ENCODE results near the gene NUDT9.
"Not testable (repeated sequence)": the region's sequence is repeated elsewhere in the genome, so short reads cannot be mapped to it uniquely, and the experiment has no call there.

NUDT9 gene

DNA sequence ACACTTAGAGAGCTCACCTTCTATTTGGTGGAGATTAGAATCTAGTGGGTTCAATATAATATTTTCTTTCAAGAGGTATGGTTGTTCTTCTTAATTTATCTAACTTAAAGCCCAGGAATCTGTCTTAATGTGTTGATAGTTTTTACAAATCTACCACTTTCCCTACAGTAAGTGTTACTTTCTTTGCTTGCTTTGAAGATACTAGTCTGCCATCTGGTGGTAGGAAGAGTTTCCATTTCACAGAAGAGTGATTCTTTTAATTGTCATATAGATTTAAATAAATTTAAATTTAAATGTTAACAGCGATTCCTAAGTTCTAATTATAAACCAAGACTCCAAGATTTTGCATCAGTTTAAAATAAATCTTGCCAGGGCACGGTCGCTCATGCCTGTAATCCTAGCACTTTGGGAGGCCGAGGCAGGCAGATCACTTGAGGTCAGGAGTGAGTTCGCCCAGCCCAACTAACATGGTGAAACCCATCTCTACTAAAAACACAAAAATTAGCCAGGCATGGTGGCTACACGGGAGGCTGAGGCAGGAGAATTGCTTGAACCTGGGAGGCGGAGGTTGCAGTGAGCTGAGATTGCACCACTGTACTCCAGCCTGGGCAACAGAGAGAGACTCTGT is 43.5 kb downstream of the NUDT9 start:
- DNase-seq, result peak; percentile 28

DNA sequence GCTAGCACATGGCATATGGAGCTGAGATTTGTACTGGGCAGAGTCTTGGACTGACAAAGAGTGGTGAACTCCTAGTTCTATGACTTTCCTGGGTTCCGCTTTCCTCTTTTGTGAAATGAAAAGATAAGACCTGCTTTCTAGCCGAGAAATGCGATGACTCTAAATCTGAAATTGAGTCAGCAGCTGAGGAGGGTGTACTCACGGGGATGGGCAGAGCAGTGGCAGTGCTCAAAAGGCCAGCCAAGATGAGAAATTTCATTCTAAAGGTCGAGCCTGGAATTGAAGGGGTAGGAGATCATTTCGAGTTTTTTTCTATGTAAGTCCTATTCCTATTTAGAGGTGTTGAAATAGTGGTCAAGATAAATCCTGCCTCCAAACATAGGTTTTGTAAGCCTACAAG is 47.0 kb downstream of the NUDT9 start:
- DNase-seq, result no peak

DNA sequence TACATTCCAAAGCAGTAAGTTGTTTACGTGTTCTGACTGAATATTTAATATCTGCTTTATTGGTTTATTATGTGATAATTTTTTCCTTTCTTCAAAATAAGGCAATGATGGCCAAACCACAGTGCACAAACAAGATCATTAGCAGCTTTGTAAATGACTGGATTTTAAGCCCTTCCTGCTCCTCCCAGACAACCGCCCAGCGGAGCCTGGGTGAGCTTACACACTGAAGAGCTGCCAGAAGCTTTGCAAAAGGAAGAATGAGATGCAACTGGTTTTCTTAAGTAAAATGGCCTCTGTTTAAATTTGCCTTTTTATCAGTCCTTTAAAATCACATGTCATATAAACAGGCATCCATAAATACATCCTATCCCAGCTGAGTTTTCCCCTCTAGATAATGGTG is 54.6 kb downstream of the NUDT9 start:
- no peak for DNase-seq

DNA sequence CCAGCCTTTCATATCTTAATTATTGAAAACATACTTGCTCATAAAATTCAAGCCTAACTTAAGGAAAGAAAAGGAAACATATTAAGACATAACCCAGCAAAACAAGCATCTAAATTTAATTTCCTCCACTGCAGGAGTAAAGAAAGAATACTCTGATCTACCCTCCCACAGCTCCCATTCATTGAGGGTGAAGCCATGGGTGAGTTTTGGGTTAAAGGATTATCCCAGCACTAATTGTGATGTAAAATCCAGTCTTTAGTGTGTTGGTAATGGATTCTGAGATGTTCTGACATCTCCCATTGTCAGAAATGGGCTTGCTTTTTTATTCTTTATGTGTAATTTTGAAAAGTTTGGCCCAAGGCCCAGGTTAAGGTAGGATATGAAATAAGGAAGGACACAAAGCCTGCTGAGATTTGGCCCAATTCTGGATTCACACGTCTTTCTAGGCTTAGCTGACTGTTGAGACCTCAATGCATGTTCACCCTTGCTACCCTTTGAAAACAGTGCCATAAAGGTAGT is 56.4 kb downstream of the NUDT9 start:
- no peak for DNase-seq

DNA sequence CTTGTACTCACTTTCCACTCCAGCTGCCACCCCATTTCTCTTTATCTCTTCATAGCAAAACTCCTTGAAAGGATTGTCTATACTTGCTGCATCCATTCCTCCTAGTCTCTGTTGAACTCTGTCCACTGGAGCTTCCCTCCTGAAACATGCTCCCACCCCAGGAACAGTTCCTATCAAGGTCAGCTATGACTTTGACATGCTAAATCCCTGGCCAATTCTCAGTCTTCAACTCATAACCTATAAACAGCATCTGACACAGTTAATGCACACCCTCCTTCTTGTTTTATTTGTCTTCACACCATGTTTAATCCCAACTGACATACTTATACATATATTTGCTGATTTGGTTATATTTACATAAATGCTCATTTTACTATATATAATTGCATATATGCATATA is 59.0 kb downstream of the NUDT9 start:
- no peak for DNase-seq

DNA sequence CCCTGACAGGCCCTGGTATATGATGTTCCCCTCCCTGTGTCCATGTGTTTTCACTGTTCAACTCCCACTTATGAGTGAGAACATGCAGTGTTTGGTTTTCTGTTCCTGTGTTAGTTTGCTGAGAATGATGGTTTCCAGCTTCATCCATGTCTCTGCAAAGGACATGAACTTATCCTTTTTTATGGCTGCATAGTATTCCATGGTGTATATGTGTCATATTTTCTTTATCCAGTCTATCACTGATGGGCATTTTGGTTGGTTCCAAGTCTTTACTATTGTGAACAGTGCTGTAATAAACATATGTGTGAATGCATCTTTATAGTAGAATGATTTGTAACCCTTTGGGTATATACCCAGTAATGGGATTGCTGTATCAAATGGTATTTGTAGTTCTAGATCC is 60.9 kb downstream of the NUDT9 start:
- DNase-seq, result not testable (repeated sequence)

DNA sequence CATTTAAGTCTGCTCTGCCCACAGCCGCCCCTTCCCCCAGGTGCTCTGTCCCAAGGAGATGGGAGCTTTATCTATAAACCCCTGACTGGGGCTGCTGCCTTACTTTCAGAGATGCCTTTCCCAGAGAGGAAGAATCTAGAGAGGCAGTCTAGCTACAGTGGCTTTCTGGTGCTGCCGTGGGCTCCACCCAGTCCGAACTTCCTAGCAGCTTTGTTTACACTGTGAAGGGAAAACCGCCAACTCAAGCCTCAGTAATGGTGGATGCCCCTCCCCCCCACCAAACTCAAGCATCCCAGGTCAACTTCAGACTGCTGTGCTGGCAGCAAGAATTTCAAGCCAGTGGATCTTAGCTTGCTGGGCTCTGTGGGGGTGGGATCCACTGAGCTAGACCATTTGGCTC is 66.3 kb downstream of the NUDT9 start:
- DNase-seq, result not testable (repeated sequence)

DNA sequence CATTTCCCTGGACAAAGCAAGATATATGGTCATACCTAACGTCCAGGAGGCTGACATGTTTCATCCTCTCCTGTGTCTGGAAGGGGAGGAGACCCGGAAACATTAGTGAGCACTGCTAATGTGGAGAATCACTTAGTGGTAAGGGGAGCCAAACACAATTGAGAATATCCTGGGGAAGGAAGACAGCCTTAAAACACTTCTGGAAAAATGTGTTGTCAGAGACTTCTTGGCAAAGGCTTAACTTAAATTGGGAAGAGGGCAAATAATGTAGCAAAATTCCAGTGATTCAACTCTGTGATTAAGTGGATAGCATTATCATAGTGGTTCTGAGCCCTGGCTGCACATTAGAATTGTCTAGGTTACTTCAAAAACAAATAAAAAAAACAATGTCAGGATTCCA is 67.3 kb downstream of the NUDT9 start:
- DNase-seq, result no peak

DNA sequence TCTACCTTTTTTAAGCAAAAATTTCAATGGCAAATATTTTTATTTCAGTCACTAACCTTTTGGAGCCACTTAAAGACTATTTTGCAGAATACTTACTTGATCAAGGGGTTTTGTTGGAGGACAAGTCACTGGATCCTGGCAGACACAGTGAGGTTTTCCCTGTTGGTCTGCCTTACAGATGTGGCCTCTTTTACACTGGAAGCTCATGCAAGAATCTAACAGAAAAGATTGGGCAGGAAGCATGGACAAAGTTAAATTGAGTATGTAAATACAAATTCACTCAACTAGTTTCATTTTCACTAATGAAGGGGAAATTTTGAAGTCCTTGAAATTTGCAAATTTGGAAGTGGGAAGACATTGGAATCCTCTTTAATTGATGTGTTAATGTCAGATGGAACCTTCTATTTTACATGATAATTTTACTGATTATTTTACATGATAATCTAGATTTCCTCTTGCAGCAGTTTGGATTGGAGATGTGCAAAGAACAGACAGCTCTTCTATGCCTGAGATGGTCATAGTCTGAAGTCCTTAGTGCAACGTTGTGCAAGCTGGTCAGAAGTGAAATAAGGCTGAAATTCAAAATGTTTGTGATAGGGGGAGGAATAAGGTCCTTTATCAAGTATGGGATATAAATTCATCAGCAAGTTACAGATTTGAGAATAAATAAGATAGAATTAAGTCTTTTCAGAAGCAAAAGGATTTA is 68.4 kb downstream of the NUDT9 start:
- DNase-seq, result no peak

DNA sequence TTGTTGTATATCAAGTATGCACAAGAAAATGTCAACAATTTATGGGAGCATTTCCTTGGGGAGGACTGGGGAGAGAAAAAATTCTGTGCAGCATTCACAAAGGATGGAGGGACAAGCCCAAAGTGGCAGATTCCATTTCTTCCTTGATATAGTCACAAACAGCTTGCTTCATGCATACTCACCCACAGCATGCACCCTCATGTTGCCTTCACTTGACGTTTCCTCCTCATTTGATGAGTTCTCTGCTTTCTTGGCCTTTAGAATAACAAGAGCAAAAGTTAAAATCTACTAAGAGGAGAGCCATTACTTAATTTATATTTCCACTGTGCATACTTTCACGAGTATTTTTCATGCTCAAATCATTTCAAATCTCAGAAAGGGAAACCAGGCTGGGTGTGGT is 69.1 kb downstream of the NUDT9 start:
- DNase-seq, result no peak

DNA sequence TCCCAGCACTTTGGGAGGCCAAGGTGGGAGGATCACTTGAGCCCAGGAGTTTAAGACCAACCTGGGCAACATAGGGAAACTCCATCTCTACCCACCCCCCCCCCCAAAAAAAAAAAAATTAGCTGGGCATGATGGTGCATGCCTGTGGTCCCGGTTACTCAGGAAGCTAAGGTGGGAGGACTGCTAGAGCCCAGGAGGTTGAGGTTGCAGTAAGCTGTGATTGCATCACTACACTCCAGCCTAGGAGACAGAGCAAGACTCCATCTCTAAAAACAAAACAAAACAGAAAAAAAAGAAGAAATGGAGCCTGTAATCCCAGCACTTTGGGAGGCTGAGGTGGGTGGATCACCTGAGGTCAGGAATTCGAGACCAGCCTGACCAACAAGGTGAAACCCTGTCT is 69.5 kb downstream of the NUDT9 start:
- DNase-seq, result not testable (repeated sequence)

DNA sequence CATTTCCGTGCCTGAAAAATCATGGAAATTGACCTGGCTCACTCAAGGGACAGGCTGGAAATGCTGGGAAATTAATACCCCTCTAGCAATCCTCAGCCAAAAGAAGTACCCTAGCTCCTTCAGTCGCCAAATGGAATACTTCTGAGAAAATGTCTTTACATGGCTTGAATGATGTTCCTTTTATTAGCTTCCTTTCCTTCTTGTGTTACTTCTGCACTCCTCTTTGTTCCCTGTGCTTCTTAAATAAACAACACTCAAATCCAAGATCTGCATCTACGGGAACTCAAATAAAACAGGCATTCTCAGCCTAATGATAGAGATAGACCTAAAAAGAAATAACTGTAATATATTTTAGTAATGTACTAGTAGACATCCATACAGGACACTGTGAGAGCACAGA is 70.7 kb downstream of the NUDT9 start:
- DNase-seq, result no peak

DNA sequence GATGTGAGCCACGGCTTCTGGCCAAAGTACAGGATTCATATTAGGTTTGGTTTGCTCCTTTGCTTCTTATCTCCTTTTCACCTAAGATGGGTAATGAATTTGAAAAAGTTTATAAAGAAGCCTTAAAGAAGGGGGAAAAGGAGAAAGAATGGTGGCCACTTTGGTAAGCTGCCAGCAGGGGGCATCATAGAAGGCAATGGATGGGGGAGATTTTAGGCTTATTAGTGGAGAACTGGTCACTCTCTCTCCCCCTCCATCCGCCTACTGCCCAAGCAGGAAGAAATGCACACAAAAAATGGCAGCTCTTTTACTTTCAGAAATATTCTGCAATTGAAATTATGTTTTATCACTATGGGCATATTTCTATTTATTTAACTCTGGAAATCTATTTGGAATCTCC is 74.8 kb downstream of the NUDT9 start:
- no peak for DNase-seq

DNA sequence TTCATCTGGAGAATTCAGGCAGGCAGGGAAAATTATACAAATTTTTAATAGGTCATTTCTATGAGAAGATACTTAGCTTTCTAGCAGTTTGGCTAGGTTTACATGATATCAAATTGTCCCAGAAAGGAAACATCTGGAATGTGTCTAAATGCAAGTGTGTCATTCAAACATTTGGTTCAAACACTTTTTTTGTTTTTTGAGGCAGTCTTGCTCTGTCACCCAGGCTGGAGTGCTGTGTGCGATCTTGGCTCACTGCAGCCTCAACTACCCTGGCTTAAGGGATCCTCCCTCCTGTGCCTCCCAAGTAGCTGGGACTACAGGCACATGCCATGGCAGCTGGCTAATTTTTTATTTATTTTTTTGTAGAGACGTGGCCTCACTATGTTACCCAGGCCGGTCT is 75.2 kb downstream of the NUDT9 start:
- DNase-seq, result no peak

DNA sequence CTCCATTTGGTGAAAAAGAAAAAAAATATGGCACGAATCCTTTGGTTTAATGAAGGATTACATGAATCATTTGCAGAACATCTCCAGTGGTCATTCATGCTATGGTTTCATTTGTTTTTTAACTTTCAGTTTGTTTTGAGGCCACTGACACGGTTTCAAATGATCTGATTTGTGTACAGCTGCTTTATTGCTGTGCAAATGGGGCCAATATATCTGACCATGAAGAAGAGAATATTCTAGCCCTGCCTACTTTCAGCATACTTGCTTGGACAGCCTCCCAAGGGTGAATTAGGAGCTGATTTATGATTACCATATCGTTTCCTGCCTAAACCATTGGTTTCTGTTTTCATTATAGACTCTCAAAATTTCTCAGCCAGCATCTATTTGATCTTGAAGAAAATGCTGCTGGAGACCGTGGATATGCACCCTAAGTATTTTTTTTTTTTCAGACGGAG is 76.1 kb downstream of the NUDT9 start:
- no peak for DNase-seq

DNA sequence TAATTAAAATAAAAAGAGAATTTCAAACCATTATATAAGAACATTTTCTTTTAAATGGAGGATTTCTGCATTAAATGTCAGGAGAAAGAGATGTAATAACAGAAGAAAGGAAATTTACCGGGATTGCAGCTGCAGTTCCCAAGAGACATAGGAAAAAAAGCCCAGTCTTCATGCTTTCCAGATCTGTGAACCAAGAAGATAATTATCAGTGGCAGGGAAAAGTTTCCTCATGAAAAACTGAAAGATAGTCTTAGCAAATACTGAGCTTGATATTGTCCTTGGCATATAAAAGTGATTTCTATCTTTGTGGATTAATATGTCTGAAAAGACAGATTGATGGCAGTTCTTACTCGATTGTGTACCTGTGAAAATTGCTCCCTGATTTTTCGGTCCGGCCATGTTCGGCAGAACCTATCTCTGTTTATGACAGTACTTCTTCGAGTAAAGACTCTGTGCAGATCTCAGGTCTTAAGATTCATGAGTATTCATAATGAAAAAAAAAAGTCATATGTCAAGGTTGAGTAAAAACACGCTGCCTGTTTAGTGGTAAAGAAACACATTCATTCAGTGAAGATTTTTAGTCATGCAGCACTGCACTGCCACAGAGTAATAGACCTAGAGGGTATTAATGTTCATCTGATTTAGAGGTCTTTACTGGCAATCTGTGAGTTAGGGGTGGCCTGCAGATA is 77.2 kb downstream of the NUDT9 start:
- DNase-seq, result no peak

DNA sequence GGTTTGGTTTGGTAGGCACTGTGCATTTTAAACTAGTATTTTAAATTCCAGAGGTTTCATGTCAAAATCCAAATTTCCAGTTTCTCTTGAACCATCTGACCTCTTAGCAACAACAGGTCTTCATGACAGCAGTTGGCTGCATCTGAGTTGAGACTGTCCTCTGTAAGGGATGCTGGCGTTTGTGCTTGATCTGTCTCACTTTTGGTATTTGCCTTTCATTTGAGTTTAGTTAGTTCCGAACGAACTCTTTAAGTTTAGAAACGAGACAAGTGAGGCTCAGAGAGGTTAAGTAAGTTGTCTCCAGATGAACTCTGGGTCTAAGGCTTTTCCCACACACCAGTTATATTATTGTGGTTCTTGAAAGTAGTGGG is 77.7 kb downstream of the NUDT9 start:
- DNase-seq, result no peak

DNA sequence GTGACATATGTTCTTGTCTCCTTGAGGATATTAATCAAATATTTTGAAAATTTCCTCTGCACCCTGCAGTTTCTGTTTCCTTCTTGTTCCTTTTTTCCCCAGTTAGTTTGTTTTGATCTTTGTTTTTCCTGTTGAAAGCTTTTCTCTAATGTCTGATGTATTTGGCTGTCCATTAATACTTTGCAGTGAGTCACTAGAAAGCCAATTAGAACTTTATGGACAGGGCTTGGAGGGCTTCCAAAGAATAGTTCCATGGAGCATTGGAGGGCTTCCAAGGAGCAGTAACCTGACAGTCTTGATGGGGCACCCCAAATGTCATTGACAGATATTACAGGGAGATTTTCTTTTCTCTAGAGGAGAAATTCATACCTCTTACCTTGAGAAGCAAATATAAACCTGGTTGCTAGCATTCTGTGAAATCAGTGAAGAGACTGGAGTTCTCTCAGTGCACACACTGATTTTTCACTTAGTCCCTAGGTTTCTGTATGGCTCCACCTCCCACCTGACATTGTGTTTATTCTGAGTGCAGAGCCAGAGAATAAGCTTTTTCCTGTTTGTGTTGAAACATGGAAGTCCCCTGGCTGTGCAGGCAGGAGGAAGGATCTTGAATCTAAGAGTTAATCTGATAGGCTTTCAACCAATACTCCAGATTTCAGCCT is 80.3 kb downstream of the NUDT9 start:
- DNase-seq, result peak; percentile 30

DNA sequence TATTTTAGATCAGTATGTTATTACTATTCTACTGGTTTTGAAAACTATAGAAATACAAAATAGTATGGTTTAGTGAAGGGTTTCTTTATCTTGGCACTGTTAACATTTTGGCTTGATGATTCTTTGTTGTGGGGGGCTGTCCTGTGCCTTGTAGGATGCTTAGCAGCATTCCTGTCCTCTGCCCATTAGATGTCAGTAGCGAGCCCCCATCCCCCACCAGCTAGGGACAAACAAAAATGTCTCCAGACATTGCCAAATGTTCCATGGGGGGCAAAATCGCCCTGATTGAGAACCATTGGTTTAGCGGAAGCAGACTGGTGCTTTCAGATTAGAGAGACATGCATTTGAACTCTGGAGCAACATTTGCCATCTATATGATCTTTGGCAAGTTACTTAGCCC is 83.5 kb downstream of the NUDT9 start:
- no peak for DNase-seq

DNA sequence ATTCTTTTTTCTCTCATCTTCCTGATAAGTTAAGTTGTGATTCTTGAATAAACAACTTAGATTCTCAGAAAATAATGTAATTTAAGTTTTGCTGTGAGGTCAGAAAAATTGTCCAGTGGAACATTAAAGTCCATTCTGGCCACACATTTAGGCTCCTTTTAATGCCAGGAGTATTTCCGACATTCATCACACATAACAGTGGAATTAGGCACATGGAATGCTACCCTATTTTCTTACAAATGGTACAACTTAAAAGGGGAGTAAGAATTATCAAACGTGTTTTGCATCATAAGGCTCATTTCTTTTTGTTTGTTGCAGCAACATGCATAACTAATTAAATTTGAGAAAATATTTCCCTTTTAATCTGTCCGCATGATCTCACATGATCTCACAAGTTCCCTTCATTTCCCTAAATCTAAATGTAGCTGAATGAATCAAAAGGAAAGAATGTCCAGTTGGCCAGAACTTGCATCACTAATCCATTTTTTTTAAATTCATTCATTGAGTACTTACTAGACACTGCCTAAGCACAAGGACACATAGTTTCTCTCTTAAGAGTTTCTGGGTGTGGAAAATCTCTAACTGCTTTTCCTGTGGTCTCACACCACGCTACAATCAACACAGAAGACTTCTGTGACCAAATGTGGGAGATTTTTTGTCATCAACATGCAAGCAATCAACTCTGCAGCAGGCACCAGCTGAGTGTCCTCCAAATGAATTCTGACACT is 84.8 kb downstream of the NUDT9 start:
- DNase-seq, result no peak

Data from NCI-H2171 treated with DMSO at 0.1 percent for 48 hours (cell line).